ENCODE results near the gene TENT5C.

TENT5C gene

DNA sequence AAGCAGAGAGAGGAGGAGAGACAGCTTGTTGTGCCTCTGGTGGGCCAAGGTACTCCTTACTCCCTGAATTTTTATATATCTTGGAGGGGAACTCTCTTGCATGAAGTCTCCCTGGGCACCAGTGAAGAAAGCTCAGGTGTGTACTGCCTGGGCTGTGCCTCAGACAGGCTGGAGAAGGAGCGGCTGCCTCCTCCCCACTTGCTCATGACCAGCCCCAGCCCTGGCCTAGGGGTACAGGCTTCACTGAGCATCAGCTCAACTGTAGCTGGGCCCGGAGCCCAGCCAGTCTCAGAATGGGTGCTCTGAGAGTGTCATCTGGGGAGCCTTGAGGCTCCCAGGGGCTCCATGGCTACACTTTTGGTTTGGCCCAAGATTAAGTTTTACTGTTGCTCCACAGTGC, 44.8 kb upstream of the TENT5C start:
- Histone ChIP-seq H3K27me3 (no peaks in the 10 kb centered on the region), H3K36me3 (no peaks in the 10 kb centered on the region), H3K4me1 (no peaks in the 10 kb centered on the region), H3K4me3 (ENCODE audit: low read depth, low read length) (no peak overlapping the region), H3K9me3 (no peaks in the 10 kb centered on the region)
- TF ChIP-seq CTCF (IDR thresholded peaks at IDR 0.05; ENCODE audit: low read depth, low read length) = no peak
- DNase-seq = no peak

GRCh38 chr1:117561551-117561950, 44.3 kb upstream of the TENT5C start:
- Histone ChIP-seq H3K9me3 (no peaks in the 10 kb centered on the region), H3K4me3 (ENCODE audit: low read depth, low read length) (no peak overlapping the region), H3K4me1 (no peaks in the 10 kb centered on the region), H3K27me3 (no peaks in the 10 kb centered on the region), H3K36me3 (no peaks in the 10 kb centered on the region)
- DNase-seq = no peak
- TF ChIP-seq CTCF (IDR thresholded peaks at IDR 0.05; ENCODE audit: low read depth, low read length) = no peak

- no peak for DNase-seq
- Histone ChIP-seq H3K4me3 (ENCODE audit: low read depth, low read length) (no peak overlapping the region), H3K36me3 (no peaks in the 10 kb centered on the region), H3K9me3 (no peaks in the 10 kb centered on the region), H3K4me1 (no peaks in the 10 kb centered on the region), H3K27me3 (no peaks in the 10 kb centered on the region)
- TF ChIP-seq CTCF (IDR thresholded peaks at IDR 0.05; ENCODE audit: low read depth, low read length) = no peak
Observed at GRCh38 chr1:117562581-117563491, 43.0 kb upstream of the TENT5C start.

- no peak for TF ChIP-seq CTCF (IDR thresholded peaks at IDR 0.05; ENCODE audit: low read depth, low read length)
- H3K9me3 ChIP-seq = no peaks in the 10 kb centered on the region
- DNase-seq = no peak
- no peaks in the 10 kb centered on the region for H3K36me3 ChIP-seq
- no peak overlapping the region for H3K4me3 ChIP-seq (ENCODE audit: low read depth, low read length)
- no peaks in the 10 kb centered on the region for H3K27me3 ChIP-seq
- no peaks in the 10 kb centered on the region for H3K4me1 ChIP-seq
Observed at GRCh38 chr1:117563492-117563875, 42.4 kb upstream of the TENT5C start.

- Histone ChIP-seq H3K4me3 (ENCODE audit: low read depth, low read length) (no peak overlapping the region), H3K4me1 (no peaks in the 10 kb centered on the region), H3K27me3 (no peaks in the 10 kb centered on the region), H3K9me3 (no peaks in the 10 kb centered on the region), H3K36me3 (no peaks in the 10 kb centered on the region)
- no peak for TF ChIP-seq CTCF (IDR thresholded peaks at IDR 0.05; ENCODE audit: low read depth, low read length)
- no peak for DNase-seq
Observed at GRCh38 chr1:117564227-117565075, 41.4 kb upstream of the TENT5C start.

Measured in BE2C (cell line).